Spinal cord (tissue), 10 donors: ENCODE results near the gene BMP6. TPM values are rescaled to one million over a fixed set of nuclear protein-coding genes. Genes with fewer than 3 reads are reported as not detected.
A peak's percentile ranks its signal among the peaks of the same experiment; 100 is the strongest.

Source experiments
- DNase-seq, 6 donors: peaks; one replicate each; pipeline versions ENCODE4 v3.0.0 to v3.0.0-alpha.2; 2013 to 2015; ENCODE audit warnings: low spot score in 6 of 6, low read depth in 4 of 6
- H3K27ac ChIP-seq: one replicate; pipeline ENCODE4 v1.5.1; 2013; ENCODE audit warnings: low read depth, low read length, control low read depth
- H3K27me3 ChIP-seq: one replicate; pipeline ENCODE4 v1.6.1; 2013; ENCODE audit warnings: low read length; ENCODE audit not compliant: control insufficient read depth, insufficient read depth
- H3K36me3 ChIP-seq: one replicate; pipeline ENCODE4 v1.6.1; 2013; ENCODE audit warnings: low read length; ENCODE audit not compliant: control insufficient read depth, insufficient read depth
- H3K4me1 ChIP-seq: one replicate; pipeline ENCODE4 v1.6.1; 2013; ENCODE audit warnings: low read length; ENCODE audit not compliant: control insufficient read depth, insufficient read depth
- H3K4me3 ChIP-seq: one replicate; pipeline ENCODE4 v1.5.1; 2013; ENCODE audit warnings: low read depth, low read length, control low read depth
- H3K9me3 ChIP-seq: one replicate; pipeline ENCODE4 v1.6.1; 2013; ENCODE audit warnings: low read length; ENCODE audit not compliant: control insufficient read depth, insufficient read depth
- WGBS: methylation state at CpG from one replicate; pipeline ENCODE4 v1.1.5; 2013; ENCODE audit warnings: missing lambda C conversion rate; ENCODE audit not compliant: insufficient coverage; 5-methylcytosine and 5-hydroxymethylcytosine counted together
- long read RNA-seq, 4 donors: transcript quantifications; one replicate each; lab custom pipeline, GENCODE V29; 2026
- polyA plus RNA-seq, 2 donors: library from polyadenylated mRNA; unstranded; fragments of 120-200 nt; gene quantifications; one replicate each; pipeline ENCODE4 v1.2.1, GENCODE V29; 2013; ENCODE audit not compliant: insufficient read length in 2 of 2
- total RNA-seq, 2 donors: library from RNA; depleted of rRNA in 1 of 2; stranded (reverse); fragments of 120-200 nt in 1 of 2; fragments of >200 nt in 1 of 2; gene quantifications; one replicate each; pipeline versions ENCODE4 v1.2.3 to v1.2.4, GENCODE V29; 2013 to 2014
- donor health status: healthy.

Gene BMP6
- total RNA-seq (10 to 100 TPM; 29.6 to 93.3 TPM), polyA plus RNA-seq (10 to 100 TPM; 13.6 to 18.6 TPM)
- long read RNA-seq, donor 1, transcript BMP6-201 (7 exons, 2,780 nt) = major isoform, 6 of 6 reads
- long read RNA-seq, donor 1, partial matches to known transcripts = 0 of 6 reads
- long read RNA-seq, donor 1, other reads (novel, unspliced or antisense) = 0 of 6 reads
- long read RNA-seq, donor 2 = 0 reads
- long read RNA-seq, donor 3, partial matches to known transcripts = 0 of 3 reads
- long read RNA-seq, donor 3, other reads (novel, unspliced or antisense) = 0 of 3 reads
- long read RNA-seq, donor 4 = 0 reads

DNA sequence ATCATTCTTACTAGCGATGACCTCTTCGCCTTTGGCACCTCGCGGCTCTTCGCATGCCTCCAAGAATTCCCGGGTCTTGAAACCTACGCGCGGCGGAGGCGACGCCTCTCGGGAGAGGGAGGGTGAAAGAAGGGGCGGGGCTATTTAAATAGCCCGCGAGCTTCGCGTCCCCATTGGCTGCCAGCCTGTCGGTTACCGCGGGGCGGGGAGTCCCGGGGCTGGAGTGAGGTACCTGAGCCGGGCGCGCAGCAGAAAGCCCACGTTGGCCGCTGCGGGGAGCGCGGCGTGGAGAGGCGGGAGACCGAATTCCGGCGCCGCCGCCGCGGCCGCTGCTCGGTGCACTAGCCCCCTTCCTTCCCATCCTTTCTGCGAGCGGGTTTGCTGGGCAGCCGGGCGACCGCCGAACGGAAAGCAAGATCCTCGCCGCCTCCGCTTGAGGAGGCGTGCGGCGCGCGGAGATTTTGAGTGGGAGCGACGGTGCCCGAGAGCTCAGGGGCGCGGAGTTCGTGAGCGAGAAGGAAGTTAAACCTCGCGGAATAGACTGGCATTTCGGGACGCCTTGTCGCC is at the start of gene BMP6:
TSS of gene BMP6 (plus strand) at position 251 of the 567 bp plus-strand sequence. CDS start 857 bp downstream, outside the sequence.
- 0% methylated on average over 69 of the region's 69 CpGs for WGBS
- H3K36me3 ChIP-seq = no peaks in the 10 kb centered on the region
- H3K4me1 ChIP-seq = peaks cover 31% of the 10 kb centered on the region
- peaks cover 53% of the 10 kb centered on the region for H3K27me3 ChIP-seq
- no peak within 1 kb of the TSS for H3K27ac ChIP-seq
- no peaks in the 10 kb centered on the region for H3K9me3 ChIP-seq
- peak in 3 of 6 donors; percentile 73 to 96 (median 96) for DNase-seq
- peak within 1 kb of the TSS; percentile 48 for H3K4me3 ChIP-seq

DNA sequence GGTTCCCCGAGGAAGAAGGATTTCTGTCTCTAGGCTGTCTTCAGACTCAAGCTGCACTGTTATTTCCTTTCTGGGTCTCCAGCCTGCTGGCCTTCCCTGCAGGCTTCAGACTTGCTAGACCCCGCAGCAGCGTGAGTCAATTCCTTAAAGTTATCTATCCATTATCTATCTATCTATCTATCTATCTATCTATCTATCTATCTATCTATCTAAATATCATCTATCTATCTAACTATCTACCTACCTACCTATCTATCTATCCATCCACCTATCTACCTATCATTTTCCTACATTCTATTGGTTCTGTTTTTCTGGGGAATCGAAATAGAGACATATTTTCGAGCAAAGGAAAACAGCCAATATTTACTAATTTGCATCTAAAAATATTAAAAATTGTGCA is 48.7 kb upstream of the BMP6 start:
- no peak overlapping the region for H3K4me3 ChIP-seq
- H3K27ac ChIP-seq = no peak overlapping the region
- H3K4me1 ChIP-seq = peaks cover 16% of the 10 kb centered on the region
- no peaks in the 10 kb centered on the region for H3K27me3 ChIP-seq
- no peaks in the 10 kb centered on the region for H3K9me3 ChIP-seq
- no peaks in the 10 kb centered on the region for H3K36me3 ChIP-seq
- no peak for DNase-seq
- WGBS = 86% methylated on average over 3 of the region's 5 CpGs

DNA sequence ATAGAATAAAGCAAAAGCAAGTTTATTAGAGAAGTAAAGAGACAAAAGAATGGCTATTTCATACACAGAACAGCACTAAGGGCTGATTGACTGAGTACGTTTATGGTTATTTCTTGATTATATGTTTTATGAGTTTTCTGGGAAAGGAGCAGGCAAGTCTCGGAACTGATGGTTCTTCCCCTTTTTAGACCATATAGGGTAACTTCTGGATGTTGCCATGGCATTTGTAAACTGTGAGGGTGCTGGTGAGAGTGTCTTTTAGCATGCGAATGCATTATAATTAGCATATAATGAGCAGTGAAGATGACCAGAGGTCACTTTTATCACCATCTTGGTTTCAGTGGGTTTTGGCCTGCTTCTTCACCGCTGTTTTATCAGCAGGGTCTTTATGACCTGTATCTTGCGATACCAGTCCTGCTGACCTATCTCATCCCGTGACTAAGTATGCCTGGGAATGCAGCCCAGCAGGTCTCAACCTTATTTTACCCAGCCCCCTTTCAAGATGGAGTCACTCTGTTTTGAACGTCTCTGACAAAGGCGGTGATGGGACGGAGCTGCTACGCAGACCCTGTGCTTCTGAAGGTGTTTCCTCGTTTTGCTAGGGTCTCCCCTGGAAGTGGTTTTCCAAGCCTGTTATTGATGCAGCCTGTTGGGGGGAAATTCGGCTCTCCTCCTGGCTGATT is 45.4 kb upstream of the BMP6 start:
- no peaks in the 10 kb centered on the region for H3K4me1 ChIP-seq
- H3K4me3 ChIP-seq = no peak overlapping the region
- no peak for DNase-seq
- no peaks in the 10 kb centered on the region for H3K9me3 ChIP-seq
- no peak overlapping the region for H3K27ac ChIP-seq
- 88% methylated on average over 10 of the region's 12 CpGs for WGBS
- H3K36me3 ChIP-seq = no peaks in the 10 kb centered on the region
- H3K27me3 ChIP-seq = no peaks in the 10 kb centered on the region

DNA sequence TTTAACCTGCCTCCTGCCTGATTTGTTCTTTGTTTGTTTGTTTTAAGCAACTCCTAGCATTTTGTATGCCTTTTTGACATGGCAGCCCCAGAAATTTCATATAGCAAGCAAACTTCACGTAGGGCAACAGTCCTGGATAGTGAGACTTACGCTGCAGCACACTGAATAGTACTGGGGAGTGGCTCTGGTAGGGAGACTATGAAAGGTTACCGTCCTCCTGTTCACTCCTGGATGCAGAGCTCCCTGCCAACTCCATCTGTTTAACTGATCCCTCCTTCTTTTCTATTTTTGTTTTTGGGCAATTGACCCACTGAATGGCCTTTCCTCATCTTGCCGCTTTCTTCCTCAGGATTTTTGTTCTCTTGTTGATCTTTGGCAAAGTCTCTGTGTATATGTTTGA is 44.5 kb upstream of the BMP6 start:
- Histone ChIP-seq H3K9me3 (no peaks in the 10 kb centered on the region), H3K36me3 (no peaks in the 10 kb centered on the region), H3K27me3 (no peaks in the 10 kb centered on the region), H3K27ac (peak overlapping the region; percentile 6), H3K4me1 (no peaks in the 10 kb centered on the region), H3K4me3 (no peak overlapping the region)
- 34% methylated on average over 2 of the region's 4 CpGs for WGBS
- peak in 1 of 6 donors; percentile 7 for DNase-seq

DNA sequence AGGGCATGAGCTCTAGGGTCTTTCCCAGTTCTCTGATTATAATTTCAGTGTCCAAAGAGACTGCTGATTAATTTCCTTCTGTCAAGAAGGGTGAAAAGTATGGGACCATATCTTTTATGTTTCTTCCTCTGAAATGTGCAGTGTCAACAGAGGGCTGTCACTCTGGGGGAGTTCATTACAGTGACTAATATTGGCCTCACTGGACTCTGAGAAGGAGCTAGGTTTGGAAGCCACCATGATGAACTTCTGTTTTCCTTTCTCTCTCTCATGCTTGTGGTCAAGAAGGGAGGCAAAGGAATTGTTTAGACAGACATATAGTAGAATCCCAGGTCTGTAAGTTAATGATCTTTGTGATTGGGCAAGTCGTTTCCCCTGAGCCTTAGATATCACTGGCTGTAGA is 41.8 kb upstream of the BMP6 start:
- Histone ChIP-seq H3K27me3 (no peaks in the 10 kb centered on the region), H3K27ac (no peak overlapping the region), H3K9me3 (no peaks in the 10 kb centered on the region), H3K4me3 (no peak overlapping the region), H3K4me1 (no peaks in the 10 kb centered on the region), H3K36me3 (no peaks in the 10 kb centered on the region)
- no peak for DNase-seq
- no CpG with 5 or more reads among the region's 1 CpG for WGBS

DNA sequence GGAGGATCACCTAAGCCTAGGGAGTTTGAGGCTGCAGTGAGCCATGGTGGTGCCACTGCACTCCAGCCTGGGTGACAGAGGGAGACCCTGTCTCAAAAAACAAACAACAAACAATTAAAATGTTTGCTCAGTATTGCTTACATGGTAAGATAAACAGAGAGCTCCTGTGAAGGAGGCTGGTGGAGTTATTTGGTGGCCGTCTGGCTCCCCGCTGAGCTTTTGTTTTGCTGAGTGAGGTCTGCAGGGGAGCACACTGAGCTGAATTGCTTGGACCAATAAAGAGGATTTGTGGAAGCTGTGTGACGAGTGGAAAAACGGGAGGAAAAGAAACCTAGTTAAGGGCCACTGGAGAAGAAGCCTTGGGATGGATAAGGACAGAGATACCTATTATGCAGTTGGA is 41.1 kb upstream of the BMP6 start:
- Histone ChIP-seq H3K27ac (no peak overlapping the region), H3K4me1 (no peaks in the 10 kb centered on the region), H3K4me3 (no peak overlapping the region), H3K9me3 (no peaks in the 10 kb centered on the region), H3K27me3 (no peaks in the 10 kb centered on the region), H3K36me3 (no peaks in the 10 kb centered on the region)
- DNase-seq = no peak
- 42% methylated on average over 2 of the region's 4 CpGs for WGBS

DNA sequence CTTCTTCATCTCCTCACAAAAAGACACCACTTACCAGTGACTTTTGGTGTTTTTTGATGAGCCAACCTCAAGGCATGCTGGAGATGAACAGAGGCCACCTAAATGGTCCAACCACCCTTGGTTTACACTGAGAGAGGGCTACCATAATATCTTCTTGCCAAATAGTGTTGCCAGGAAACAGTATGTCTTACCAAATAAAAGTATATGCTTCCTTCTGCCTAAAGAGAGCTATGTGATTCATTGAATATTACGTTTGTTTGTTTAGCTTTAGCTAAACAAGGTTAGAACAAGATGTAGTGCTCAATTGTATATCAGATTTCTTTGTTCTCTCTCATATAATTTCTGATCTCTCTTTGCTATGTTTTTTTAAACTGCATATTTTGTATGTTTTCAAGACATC is 40.6 kb upstream of the BMP6 start:
- H3K9me3 ChIP-seq = no peaks in the 10 kb centered on the region
- no peaks in the 10 kb centered on the region for H3K36me3 ChIP-seq
- no peak overlapping the region for H3K4me3 ChIP-seq
- no peaks in the 10 kb centered on the region for H3K27me3 ChIP-seq
- no peak for DNase-seq
- WGBS = no CpG with 5 or more reads among the region's 1 CpG
- no peak overlapping the region for H3K27ac ChIP-seq
- H3K4me1 ChIP-seq = no peaks in the 10 kb centered on the region

DNA sequence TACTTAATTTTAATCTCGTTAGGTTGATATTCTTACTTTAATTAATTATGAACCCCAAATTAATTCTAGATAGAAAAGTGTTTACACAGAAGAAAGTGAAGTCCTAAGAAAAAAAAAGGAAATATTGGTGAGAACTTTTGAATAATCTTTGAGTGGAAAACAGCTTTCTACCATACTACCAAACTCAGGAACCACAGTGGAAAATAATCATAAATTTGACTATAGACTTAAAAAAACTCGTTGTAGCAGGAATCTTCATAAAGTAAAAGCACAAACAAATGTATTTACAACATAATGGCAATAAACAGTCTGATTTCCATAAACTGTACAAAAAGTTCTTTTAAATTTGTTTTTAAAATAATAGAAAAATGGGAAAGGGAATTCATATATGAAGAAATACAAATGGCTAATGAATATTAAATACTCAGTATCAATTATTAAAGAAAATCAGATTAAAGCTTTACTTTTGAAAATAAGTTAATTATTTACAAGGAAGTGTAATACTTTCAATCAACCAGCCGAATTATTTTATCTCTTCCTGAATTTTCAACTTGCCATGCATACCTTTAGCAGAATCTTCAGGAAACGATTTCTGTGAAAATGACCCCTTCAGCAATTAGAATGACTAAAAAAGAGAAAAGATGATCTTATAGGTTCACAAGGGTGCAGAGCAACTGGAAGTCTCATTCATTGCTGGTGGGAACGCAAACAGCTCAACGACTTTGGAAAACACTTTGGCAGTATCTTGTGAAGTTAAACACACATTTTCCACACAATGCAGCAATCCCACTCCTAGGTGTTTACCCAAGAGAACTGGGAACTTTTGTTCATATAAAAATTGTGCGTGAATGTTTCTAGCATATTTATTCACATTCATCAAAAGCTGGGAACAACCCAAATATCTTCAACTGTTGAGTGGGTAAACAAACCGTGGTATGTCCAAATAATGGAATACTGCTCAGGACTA is 38.5 kb upstream of the BMP6 start:
- DNase-seq = no peak
- no peak overlapping the region for H3K27ac ChIP-seq
- peaks cover 7% of the 10 kb centered on the region for H3K4me1 ChIP-seq
- 87% methylated on average over 3 of the region's 8 CpGs for WGBS
- no peaks in the 10 kb centered on the region for H3K9me3 ChIP-seq
- no peak overlapping the region for H3K4me3 ChIP-seq
- no peaks in the 10 kb centered on the region for H3K27me3 ChIP-seq
- H3K36me3 ChIP-seq = no peaks in the 10 kb centered on the region

DNA sequence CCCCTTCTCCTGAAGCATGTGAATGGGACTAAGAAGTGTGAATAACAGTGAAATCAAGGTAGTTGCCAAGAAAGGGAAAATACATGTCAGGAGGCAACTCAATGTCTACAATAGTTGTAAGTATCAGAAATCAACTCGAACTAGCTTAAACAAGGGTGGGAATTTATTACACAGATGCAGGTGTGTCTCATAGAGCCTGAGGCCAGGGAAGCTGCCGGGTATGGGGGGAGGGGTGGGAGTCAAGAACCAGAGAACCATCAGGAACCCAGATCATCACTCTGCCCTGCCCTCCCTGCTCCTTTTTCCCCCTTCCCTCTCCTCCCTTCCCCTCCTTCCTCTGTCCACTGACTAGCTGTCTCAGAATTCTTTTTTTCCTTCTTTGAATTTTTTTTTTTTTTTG is 34.9 kb upstream of the BMP6 start:
- no peak for DNase-seq
- no peak overlapping the region for H3K27ac ChIP-seq
- no CpG with 5 or more reads among the region's 2 CpGs for WGBS
- H3K36me3 ChIP-seq = no peaks in the 10 kb centered on the region
- H3K4me3 ChIP-seq = no peak overlapping the region
- H3K27me3 ChIP-seq = no peaks in the 10 kb centered on the region
- H3K4me1 ChIP-seq = peaks cover 7% of the 10 kb centered on the region
- H3K9me3 ChIP-seq = no peaks in the 10 kb centered on the region
